Osteocyte (in vitro differentiated cells): ENCODE results near the gene RNF39. TPM values are rescaled to one million over a fixed set of nuclear protein-coding genes. Genes with fewer than 3 reads are reported as not detected.

Experiments
- DNase-seq: peaks from one replicate; pipeline ENCODE4 v3.0.0; 2021; ENCODE audit warnings: mixed read lengths; ENCODE audit not compliant: unreplicated experiment; ENCODE audit errors: extremely low spot score
- H3K27ac Mint-ChIP-seq: one replicate; pipeline ENCODE4 v1.8.0; 2021; ENCODE audit warnings: mild to moderate bottlenecking, mixed read lengths; ENCODE audit not compliant: unreplicated experiment
- H3K27me3 Mint-ChIP-seq: one replicate; pipeline ENCODE4 v1.8.0; 2021; ENCODE audit warnings: mixed read lengths; ENCODE audit not compliant: unreplicated experiment
- H3K36me3 Mint-ChIP-seq: one replicate; pipeline ENCODE4 v1.8.0; 2021; ENCODE audit warnings: mixed read lengths; ENCODE audit not compliant: unreplicated experiment
- H3K4me1 Mint-ChIP-seq: one replicate; pipeline ENCODE4 v1.8.0; 2021; ENCODE audit warnings: mixed read lengths; ENCODE audit not compliant: unreplicated experiment
- H3K4me3 Mint-ChIP-seq: one replicate; pipeline ENCODE4 v1.8.0; 2021; ENCODE audit warnings: mild to moderate bottlenecking, moderate library complexity, mixed read lengths; ENCODE audit not compliant: unreplicated experiment
- H3K9me3 Mint-ChIP-seq: one replicate; pipeline ENCODE4 v1.8.0; 2021; ENCODE audit warnings: mixed read lengths; ENCODE audit not compliant: unreplicated experiment
- total RNA-seq: library from RNA; stranded (reverse); gene quantifications from 2 replicates; pipeline ENCODE4 v1.2.1, GENCODE V29; 2021
- TF ChIP-seq, protein P1 (sequence below): fragments of 200-600 bp; sonication (generic); IDR thresholded peaks from 2 replicates; pipeline ENCODE4 v1.5.0; 2021; ENCODE audit warnings: antibody characterized with exemption, mild to moderate bottlenecking, moderate library complexity

The RNF39 gene
- total RNA-seq, 1 donor from 2014 or later = not detected

DNA sequence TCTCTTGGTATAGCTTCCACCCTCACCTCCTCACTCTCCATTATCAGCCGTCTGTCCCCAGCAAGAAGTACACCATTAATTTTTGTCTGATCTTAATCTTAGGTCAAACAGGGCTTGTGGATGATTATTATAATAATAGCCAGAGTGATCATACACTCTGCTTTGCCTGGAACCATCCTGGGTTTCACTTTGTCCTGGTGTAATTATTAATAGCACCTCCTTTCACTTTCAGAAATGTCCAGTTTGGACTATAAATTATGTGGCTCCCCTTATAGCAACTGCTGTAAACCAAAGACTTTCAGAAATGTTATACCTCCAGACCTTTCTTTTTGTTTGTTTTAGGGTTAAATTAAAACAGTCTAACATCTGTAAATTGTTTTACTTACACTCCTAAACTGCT, 38.3 kb upstream of the RNF39 start:
- H3K27me3 Mint-ChIP-seq = peaks cover 66% of the 10 kb centered on the region
- DNase-seq = no peak
- no peak overlapping the region for H3K27ac Mint-ChIP-seq

DNA sequence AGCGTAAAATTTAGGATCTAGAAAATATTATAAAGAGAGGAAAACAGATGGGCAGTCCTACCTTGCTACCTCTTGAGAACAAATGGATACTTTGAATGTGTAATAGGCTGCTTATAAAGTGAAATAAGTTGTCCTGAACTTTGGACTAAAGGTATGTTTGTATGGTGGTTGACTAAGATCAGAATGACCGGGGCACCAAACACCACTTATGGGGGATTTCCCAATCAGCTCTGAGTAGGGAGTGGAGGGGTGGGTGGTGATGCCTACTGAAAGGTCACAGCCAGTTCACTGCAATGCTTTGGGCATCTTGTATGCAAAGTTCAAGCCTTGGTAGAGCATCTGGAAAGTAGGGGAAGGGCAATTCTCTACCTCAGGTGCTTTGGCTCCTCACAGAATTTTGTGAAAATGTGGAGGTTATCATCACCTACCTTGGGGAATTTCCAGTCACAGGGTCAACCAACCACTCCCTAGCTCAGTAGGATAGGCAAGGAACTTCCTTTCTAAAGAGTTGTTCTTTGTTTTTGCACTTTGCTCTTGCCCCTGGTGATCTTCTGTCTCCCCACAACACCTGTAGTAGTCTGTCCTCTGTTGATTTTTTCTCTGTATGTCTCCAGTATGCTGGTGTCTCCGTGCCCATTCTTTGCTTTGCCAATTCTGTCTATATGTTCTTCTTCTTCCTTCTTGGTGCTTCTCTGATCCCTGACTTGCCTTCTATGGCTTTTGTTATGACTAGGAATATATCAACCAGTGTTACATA, 37.6 kb upstream of the RNF39 start, which contains the start of gene TRIM31:
Gene TRIM31 (minus strand): TSS at position 88 of the 757 bp plus-strand sequence. CDS start 285 bp downstream, outside the sequence.
- Mint-ChIP-seq H3K9me3 (no peaks in the 10 kb centered on the region), H3K4me3 (no peak within 1 kb of the TSS), H3K27me3 (peaks cover 69% of the 10 kb centered on the region), H3K27ac (no peak within 1 kb of the TSS), H3K4me1 (no peaks in the 10 kb centered on the region), H3K36me3 (no peaks in the 10 kb centered on the region)
- TF ChIP-seq, protein P1, sequence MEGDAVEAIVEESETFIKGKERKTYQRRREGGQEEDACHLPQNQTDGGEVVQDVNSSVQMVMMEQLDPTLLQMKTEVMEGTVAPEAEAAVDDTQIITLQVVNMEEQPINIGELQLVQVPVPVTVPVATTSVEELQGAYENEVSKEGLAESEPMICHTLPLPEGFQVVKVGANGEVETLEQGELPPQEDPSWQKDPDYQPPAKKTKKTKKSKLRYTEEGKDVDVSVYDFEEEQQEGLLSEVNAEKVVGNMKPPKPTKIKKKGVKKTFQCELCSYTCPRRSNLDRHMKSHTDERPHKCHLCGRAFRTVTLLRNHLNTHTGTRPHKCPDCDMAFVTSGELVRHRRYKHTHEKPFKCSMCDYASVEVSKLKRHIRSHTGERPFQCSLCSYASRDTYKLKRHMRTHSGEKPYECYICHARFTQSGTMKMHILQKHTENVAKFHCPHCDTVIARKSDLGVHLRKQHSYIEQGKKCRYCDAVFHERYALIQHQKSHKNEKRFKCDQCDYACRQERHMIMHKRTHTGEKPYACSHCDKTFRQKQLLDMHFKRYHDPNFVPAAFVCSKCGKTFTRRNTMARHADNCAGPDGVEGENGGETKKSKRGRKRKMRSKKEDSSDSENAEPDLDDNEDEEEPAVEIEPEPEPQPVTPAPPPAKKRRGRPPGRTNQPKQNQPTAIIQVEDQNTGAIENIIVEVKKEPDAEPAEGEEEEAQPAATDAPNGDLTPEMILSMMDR = no peak
- DNase-seq = no peak

More for the DNA sequence above, 38.3 kb upstream of the RNF39 start:
- Mint-ChIP-seq H3K9me3 (no peaks in the 10 kb centered on the region), H3K4me3 (no peak overlapping the region), H3K36me3 (no peaks in the 10 kb centered on the region), H3K4me1 (no peaks in the 10 kb centered on the region)
- TF ChIP-seq, protein P1 = no peak

DNA sequence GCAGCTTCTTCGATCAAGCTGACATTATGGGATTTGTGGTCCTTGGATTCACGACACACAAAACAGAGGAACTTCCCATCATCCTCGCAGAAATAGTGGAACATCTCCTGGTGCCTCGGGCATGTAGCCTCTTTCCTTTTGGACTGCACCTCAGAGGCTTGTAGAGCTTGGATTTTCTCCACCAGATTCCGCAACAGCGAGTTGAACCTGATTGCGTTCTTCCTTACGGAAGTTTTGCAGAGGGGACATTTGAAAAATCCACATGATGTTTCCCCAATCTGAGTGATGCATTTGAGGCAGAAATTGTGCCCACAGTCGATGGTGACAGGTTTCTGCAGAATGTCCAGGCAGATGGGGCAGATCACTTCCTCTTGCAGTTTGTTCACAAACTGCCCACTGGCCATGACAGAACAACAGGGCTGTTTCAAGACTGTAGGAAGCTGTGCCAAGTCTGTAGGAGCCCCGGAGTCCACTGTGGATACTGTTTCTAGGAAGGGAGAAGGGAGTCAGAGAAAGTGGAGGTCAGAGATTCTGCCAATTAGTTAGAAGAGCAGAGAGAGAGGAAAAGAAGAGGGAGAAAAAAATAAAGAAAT, 36.9 kb upstream of the RNF39 start:
- TF ChIP-seq, protein P1 = no peak
- no peaks in the 10 kb centered on the region for H3K36me3 Mint-ChIP-seq
- no peak overlapping the region for H3K27ac Mint-ChIP-seq
- H3K4me1 Mint-ChIP-seq = no peaks in the 10 kb centered on the region
- peaks cover 72% of the 10 kb centered on the region for H3K27me3 Mint-ChIP-seq
- DNase-seq = no peak
- H3K9me3 Mint-ChIP-seq = no peaks in the 10 kb centered on the region
- H3K4me3 Mint-ChIP-seq = no peak overlapping the region

DNA sequence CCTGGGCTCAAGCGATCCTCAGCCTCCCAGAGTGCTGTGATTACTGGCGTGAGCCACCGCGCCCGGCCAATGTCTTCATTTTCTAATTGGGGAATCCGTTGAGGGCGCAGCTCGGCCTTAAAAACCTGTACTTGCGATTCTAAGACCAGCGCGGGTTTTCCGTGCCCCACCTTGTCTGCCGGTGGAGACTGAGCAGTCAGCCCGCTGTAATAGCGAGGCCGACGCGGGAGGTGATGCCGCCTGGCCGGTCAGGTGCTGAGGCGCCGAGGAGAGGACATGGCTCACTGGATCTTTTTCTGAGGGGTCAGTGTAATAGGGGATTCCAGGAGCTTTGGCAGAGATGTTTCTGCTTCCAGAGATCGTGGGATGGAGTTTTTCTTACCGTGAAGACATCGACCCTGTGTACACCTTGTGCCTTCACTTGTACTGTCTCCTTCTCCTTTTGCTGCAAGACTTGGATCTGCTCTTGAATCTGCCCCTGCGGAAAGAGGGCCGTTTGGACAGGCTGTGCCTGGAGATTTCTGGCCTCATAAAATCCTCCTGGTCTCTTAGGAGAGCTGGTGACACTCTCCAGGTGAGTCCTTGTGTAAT, 35.8 kb upstream of the RNF39 start:
- H3K9me3 Mint-ChIP-seq = no peaks in the 10 kb centered on the region
- no peaks in the 10 kb centered on the region for H3K36me3 Mint-ChIP-seq
- peaks cover 72% of the 10 kb centered on the region for H3K27me3 Mint-ChIP-seq
- no peak overlapping the region for H3K27ac Mint-ChIP-seq
- H3K4me1 Mint-ChIP-seq = no peaks in the 10 kb centered on the region
- no peak for DNase-seq
- TF ChIP-seq, protein P1 = no peak
- no peak overlapping the region for H3K4me3 Mint-ChIP-seq

DNA sequence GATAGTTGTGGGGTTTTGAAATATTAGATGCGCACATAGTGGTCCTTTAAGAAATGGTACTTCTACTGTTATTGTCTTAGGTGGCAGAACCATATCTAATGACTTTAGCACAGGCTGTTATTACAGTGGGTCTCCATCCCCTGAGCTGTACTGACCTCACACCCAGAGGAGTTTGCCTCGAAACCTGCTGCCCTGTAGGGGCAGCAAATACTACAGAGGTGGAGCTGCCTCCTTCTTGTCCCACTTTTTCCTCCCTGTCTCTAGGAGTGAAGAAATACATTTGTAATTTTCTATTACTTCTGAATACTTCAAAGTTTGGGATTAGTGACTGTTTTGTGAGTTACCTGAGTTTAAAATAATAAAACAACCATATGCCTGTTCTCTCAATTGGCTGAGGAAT, 29.1 kb upstream of the RNF39 start:
- no peak for DNase-seq
- H3K9me3 Mint-ChIP-seq = no peaks in the 10 kb centered on the region
- peaks cover 51% of the 10 kb centered on the region for H3K27me3 Mint-ChIP-seq
- H3K27ac Mint-ChIP-seq = no peak overlapping the region
- H3K4me1 Mint-ChIP-seq = peaks cover 31% of the 10 kb centered on the region
- H3K36me3 Mint-ChIP-seq = no peaks in the 10 kb centered on the region
- H3K4me3 Mint-ChIP-seq = no peak overlapping the region
- TF ChIP-seq, protein P1 = no peak
